HepG2 (cell line): Measurements from ENCODE around the gene CDC42EP1. TPM values are rescaled to one million over a fixed set of nuclear protein-coding genes. Genes with fewer than 3 reads are reported as not detected.

Source experiments
- BRD4 ChIP-seq: sonication (generic); formaldehyde crosslinking; IDR thresholded peaks from 2 replicates; pipeline ENCODE4 v1.4.0; 2020; ENCODE audit warnings: missing genetic modification reagents
- CAMTA2 ChIP-seq: sonication (generic); formaldehyde crosslinking; IDR thresholded peaks from 2 replicates; pipeline ENCODE4 v1.4.0; 2020; ENCODE audit warnings: mild to moderate bottlenecking, missing genetic modification reagents, borderline replicate concordance
- HOXD1 ChIP-seq: sonication (generic); formaldehyde crosslinking; IDR thresholded peaks from 2 replicates; pipeline ENCODE4 v1.5.0; 2020; ENCODE audit warnings: missing genetic modification reagents
- IKZF1 ChIP-seq: fragments of 450-650 bp; IDR thresholded peaks from 2 replicates; pipeline ENCODE4 v1.7.1; 2016
- POLR2A ChIP-seq, 2 experiments: IDR thresholded peaks; 2 replicates each; pipeline ENCODE4 v1.6.1; 2011; ENCODE audit warnings: low read depth in 2 of 2, low read length in 2 of 2, mild to moderate bottlenecking in 1 of 2, moderate library complexity in 1 of 2; ENCODE audit not compliant: insufficient read depth in 1 of 2
- SMAD1 ChIP-seq: sonication (generic); formaldehyde crosslinking; IDR thresholded peaks from 2 replicates; pipeline ENCODE4 v1.4.0; 2020; ENCODE audit warnings: missing genetic modification reagents, low read depth, mild to moderate bottlenecking, borderline replicate concordance
- SOX6 ChIP-seq, 2 experiments: fragments of 450-650 bp in 1 of 2; sonication (generic) in 1 of 2; formaldehyde crosslinking in 1 of 2; IDR thresholded peaks; 2 replicates each; pipeline versions ENCODE4 v1.4.0 to v1.6.1; 2017 to 2020; ENCODE audit warnings: antibody characterized with exemption in 1 of 2, mild to moderate bottlenecking in 1 of 2, missing genetic modification reagents in 1 of 2
- WIZ ChIP-seq: sonication (generic); formaldehyde crosslinking; IDR thresholded peaks from 2 replicates; pipeline ENCODE4 v1.5.1; 2020; ENCODE audit warnings: mild to moderate bottlenecking, missing genetic modification reagents
- ZBTB20 ChIP-seq: sonication (generic); formaldehyde crosslinking; IDR thresholded peaks from 2 replicates; pipeline ENCODE4 v1.8.1; 2023; ENCODE audit warnings: missing genetic modification reagents, low read depth, mild to moderate bottlenecking, borderline replicate concordance
- ZFP36L1 ChIP-seq: sonication (generic); formaldehyde crosslinking; IDR thresholded peaks from 2 replicates; pipeline ENCODE4 v1.8.0; 2022; ENCODE audit warnings: mild to moderate bottlenecking, missing genetic modification reagents, moderate library complexity
- ZNF253 ChIP-seq: sonication (generic); formaldehyde crosslinking; IDR thresholded peaks from 2 replicates; pipeline ENCODE4 v1.8.0; 2022; ENCODE audit warnings: mild to moderate bottlenecking, missing genetic modification reagents, borderline replicate concordance
- ZNF431 ChIP-seq: sonication (generic); formaldehyde crosslinking; IDR thresholded peaks from 2 replicates; pipeline ENCODE4 v1.9.0; 2022; ENCODE audit warnings: missing genetic modification reagents, low read depth, mild to moderate bottlenecking, borderline replicate concordance
- ZNF451 ChIP-seq: sonication (generic); formaldehyde crosslinking; IDR thresholded peaks from 2 replicates; pipeline ENCODE4 v1.5.0; 2020; ENCODE audit warnings: mild to moderate bottlenecking, missing genetic modification reagents
- ZNF468 ChIP-seq: sonication (generic); formaldehyde crosslinking; IDR thresholded peaks from 2 replicates; pipeline ENCODE4 v1.8.0; 2022; ENCODE audit warnings: mild to moderate bottlenecking, moderate library complexity, missing genetic modification reagents
- ZNF572 ChIP-seq: sonication (generic); formaldehyde crosslinking; IDR thresholded peaks from 2 replicates; pipeline ENCODE4 v1.5.1; 2020; ENCODE audit warnings: mild to moderate bottlenecking, missing genetic modification reagents
- ZNF672 ChIP-seq: sonication (generic); formaldehyde crosslinking; IDR thresholded peaks from 2 replicates; pipeline ENCODE4 v1.8.1; 2022; ENCODE audit warnings: missing genetic modification reagents
- polyA plus RNA-seq, 8 experiments: library from polyadenylated mRNA; depleted of rRNA in 3 of 8; stranded (reverse) in 7 of 8; unstranded in 1 of 8; fragments of >200 nt; fragmentation: Illumina TruSeq in 4 of 8; extraction: Trizol in 4 of 8; gene quantifications; 2 replicates each; pipeline versions ENCODE4 v1.2.1 to v1.2.3, GENCODE V29; 2011 to 2016; ENCODE audit warnings: low read depth in 4 of 8, missing spikeins in 1 of 8, mixed read lengths in 1 of 8; ENCODE audit not compliant: insufficient read depth in 1 of 8
- total RNA-seq, 5 experiments: library from RNA; depleted of rRNA; stranded (reverse); fragments of >200 nt; fragmentation: Illumina TruSeq; extraction: Trizol; gene quantifications; 2 replicates each; pipeline ENCODE4 v1.2.3, GENCODE V29; 2016; ENCODE audit warnings: low read depth in 1 of 5
- TF ChIP-seq, protein P1 (sequence below): sonication (generic); formaldehyde crosslinking; IDR thresholded peaks from 2 replicates; pipeline ENCODE4 v1.4.0; 2020; ENCODE audit warnings: missing genetic modification reagents
- TF ChIP-seq, protein P2 (sequence below): sonication (generic); formaldehyde crosslinking; conservative IDR thresholded peaks from 2 replicates; pipeline ENCODE4 v1.8.0; 2022; ENCODE audit warnings: mild to moderate bottlenecking, moderate library complexity, missing genetic modification reagents
- TF ChIP-seq, protein P3 (sequence below): conservative IDR thresholded peaks from 2 replicates; pipeline ENCODE4 v1.6.1; 2018; ENCODE audit warnings: missing genetic modification reagents
- TF ChIP-seq, protein P4 (sequence below): sonication (generic); formaldehyde crosslinking; IDR thresholded peaks from 2 replicates; pipeline ENCODE4 v1.5.0; 2020; ENCODE audit warnings: mild to moderate bottlenecking, low read depth, missing genetic modification reagents, borderline replicate concordance
- TF ChIP-seq, protein P5 (sequence below): sonication (generic); formaldehyde crosslinking; IDR thresholded peaks from 2 replicates; pipeline ENCODE4 v1.4.0; 2020; ENCODE audit warnings: low read depth, mild to moderate bottlenecking, missing genetic modification reagents

The CDC42EP1 gene
- total and polyA plus RNA-seq, 2 of the 13 experiments (the other 11 are each of a cell fraction or from before 2014, with no cell fraction given): 17.1 to 29.5 TPM

DNA sequence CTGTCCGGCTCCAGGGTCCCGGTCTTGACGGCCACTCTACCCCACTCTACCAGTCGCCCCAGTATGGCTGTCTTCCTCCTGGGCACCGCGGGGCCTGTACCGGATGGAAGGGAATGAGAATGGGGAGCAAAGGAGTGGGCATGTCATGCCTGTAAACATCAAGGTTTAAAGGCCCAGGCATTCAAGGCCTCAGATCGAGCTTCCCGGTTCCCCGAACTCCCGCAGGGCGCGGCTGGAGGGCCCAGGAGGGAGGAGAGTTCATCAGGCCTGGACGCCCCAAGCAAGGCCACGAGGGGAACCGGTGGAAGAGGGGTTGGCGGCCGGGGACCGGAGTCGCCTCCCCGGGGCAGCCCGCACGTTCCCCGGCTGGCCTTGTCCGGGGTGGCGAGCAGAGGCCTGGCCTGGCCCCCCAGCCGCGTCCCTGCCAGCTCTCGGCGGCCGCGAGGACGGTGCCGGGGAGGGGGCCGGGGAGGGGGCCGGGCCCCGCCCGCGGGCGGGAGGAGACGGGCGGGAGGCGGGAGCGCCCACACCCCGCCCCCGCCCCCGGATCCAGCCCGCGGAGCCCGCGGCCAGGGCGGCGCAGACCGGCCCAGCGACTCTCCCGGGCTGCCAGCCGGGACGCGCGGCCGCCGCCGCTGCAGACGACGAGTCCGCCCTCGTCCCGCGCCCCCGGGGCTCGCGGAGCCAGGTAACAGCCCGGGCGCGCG is at the start of gene CDC42EP1 (continued):
- TF ChIP-seq, protein P1, sequence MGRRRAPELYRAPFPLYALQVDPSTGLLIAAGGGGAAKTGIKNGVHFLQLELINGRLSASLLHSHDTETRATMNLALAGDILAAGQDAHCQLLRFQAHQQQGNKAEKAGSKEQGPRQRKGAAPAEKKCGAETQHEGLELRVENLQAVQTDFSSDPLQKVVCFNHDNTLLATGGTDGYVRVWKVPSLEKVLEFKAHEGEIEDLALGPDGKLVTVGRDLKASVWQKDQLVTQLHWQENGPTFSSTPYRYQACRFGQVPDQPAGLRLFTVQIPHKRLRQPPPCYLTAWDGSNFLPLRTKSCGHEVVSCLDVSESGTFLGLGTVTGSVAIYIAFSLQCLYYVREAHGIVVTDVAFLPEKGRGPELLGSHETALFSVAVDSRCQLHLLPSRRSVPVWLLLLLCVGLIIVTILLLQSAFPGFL (CRISPR knock-in tag): no peak
- no peak for TF ChIP-seq ZBTB20
- peak; percentile 48 for TF ChIP-seq BRD4 (CRISPR knock-in tag)
- TF ChIP-seq SMAD1 (CRISPR knock-in tag): peak; percentile 66; the same call in 1 of the 2 replicates
- TF ChIP-seq WIZ (CRISPR knock-in tag): peak; percentile 53; the same call in 1 of the 2 replicates
- TF ChIP-seq ZFP36L1: peak; percentile 43; the same call in 1 of the 2 replicates
- no peak for TF ChIP-seq HOXD1
- peak; percentile 76; the same call in 1 of the 2 replicates for TF ChIP-seq ZNF572
- TF ChIP-seq ZNF431 (CRISPR knock-in tag): 0 out of 2 replicates have a peak, but pooled peaks have one; percentile 51
- TF ChIP-seq, protein P2, sequence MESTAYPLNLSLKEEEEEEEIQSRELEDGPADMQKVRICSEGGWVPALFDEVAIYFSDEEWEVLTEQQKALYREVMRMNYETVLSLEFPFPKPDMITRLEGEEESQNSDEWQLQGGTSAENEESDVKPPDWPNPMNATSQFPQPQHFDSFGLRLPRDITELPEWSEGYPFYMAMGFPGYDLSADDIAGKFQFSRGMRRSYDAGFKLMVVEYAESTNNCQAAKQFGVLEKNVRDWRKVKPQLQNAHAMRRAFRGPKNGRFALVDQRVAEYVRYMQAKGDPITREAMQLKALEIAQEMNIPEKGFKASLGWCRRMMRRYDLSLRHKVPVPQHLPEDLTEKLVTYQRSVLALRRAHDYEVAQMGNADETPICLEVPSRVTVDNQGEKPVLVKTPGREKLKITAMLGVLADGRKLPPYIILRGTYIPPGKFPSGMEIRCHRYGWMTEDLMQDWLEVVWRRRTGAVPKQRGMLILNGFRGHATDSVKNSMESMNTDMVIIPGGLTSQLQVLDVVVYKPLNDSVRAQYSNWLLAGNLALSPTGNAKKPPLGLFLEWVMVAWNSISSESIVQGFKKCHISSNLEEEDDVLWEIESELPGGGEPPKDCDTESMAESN: peak; percentile 61; the same call in 1 of the 2 replicates
- TF ChIP-seq CAMTA2 (CRISPR knock-in tag): peak; percentile 68; the same call in 1 of the 2 replicates
- TF ChIP-seq POLR2A (IDR thresholded peaks at IDR 0.05; ENCODE audit: insufficient read depth in 1 of 2, low read depth in 2 of 2, low read length in 2 of 2): peak; percentile 42 to 83; a peak in 3 of 4 replicates
- peak; percentile 58; the same call in 1 of the 2 replicates for TF ChIP-seq ZNF451 (CRISPR knock-in tag)
- TF ChIP-seq IKZF1: no peak
- TF ChIP-seq ZNF468 (CRISPR knock-in tag): peak; percentile 54; the same call in 1 of the 2 replicates
- TF ChIP-seq, protein P3, sequence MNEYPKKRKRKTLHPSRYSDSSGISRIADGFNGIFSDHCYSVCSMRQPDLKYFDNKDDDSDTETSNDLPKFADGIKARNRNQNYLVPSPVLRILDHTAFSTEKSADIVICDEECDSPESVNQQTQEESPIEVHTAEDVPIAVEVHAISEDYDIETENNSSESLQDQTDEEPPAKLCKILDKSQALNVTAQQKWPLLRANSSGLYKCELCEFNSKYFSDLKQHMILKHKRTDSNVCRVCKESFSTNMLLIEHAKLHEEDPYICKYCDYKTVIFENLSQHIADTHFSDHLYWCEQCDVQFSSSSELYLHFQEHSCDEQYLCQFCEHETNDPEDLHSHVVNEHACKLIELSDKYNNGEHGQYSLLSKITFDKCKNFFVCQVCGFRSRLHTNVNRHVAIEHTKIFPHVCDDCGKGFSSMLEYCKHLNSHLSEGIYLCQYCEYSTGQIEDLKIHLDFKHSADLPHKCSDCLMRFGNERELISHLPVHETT (CRISPR knock-in tag): 0 out of 2 replicates have a peak, but pooled peaks have one; percentile 50
- TF ChIP-seq ZNF253 (CRISPR knock-in tag): no peak
- TF ChIP-seq, protein P4, sequence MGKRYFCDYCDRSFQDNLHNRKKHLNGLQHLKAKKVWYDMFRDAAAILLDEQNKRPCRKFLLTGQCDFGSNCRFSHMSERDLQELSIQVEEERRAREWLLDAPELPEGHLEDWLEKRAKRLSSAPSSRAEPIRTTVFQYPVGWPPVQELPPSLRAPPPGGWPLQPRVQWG: no peak
- TF ChIP-seq, protein P5, sequence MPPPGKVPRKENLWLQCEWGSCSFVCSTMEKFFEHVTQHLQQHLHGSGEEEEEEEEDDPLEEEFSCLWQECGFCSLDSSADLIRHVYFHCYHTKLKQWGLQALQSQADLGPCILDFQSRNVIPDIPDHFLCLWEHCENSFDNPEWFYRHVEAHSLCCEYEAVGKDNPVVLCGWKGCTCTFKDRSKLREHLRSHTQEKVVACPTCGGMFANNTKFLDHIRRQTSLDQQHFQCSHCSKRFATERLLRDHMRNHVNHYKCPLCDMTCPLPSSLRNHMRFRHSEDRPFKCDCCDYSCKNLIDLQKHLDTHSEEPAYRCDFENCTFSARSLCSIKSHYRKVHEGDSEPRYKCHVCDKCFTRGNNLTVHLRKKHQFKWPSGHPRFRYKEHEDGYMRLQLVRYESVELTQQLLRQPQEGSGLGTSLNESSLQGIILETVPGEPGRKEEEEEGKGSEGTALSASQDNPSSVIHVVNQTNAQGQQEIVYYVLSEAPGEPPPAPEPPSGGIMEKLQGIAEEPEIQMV (CRISPR knock-in tag): no peak; the same call in 1 of the 2 replicates
- no peak for TF ChIP-seq SOX6 (IDR thresholded peaks at IDR 0.05)
- peak; percentile 57 for TF ChIP-seq SOX6 (CRISPR knock-in tag; IDR thresholded peaks at IDR 0.05)
- 0 out of 2 replicates have a peak, but pooled peaks have one; percentile 15 for TF ChIP-seq ZNF672
